ENCODE measurements around the gene CYTH2. TPM values are rescaled to one million over a fixed set of nuclear protein-coding genes. Genes with fewer than 3 reads are reported as not detected.
"Not testable (repeated sequence)": the region's sequence is repeated elsewhere in the genome, so short reads cannot be mapped to it uniquely, and the experiment has no call there.

The CYTH2 gene
- total and polyA plus RNA-seq, 2 experiments from 2014 or later = 138 to 179 TPM

- H3K27me3 ChIP-seq = no peaks in the 10 kb centered on the region
- H3K9me3 ChIP-seq (ENCODE audit: low read depth) = no peaks in the 10 kb centered on the region
- DNase-seq (ENCODE audit: low read depth in 1 of 2, low spot score in 1 of 2) = no peak
- H3K27ac ChIP-seq = no peak overlapping the region
- H3K4me1 ChIP-seq (ENCODE audit: low read depth) = no peaks in the 10 kb centered on the region
- no peak overlapping the region for H3K4me3 ChIP-seq
- no peaks in the 10 kb centered on the region for H3K36me3 ChIP-seq
- TF ChIP-seq CTCF (IDR thresholded peaks at IDR 0.05; ENCODE audit: low read depth, low read length) = no peak
Observed at GRCh38 chr19:48484247-48484893, 15.2 kb downstream of the CYTH2 start.

- H3K4me1 ChIP-seq (ENCODE audit: low read depth) = no peaks in the 10 kb centered on the region
- no peak for TF ChIP-seq CTCF (IDR thresholded peaks at IDR 0.05; ENCODE audit: low read depth, low read length)
- H3K4me3 ChIP-seq = no peak overlapping the region
- no peaks in the 10 kb centered on the region for H3K27me3 ChIP-seq
- H3K36me3 ChIP-seq = no peaks in the 10 kb centered on the region
- no peak for DNase-seq (ENCODE audit: low read depth in 1 of 2, low spot score in 1 of 2)
- H3K9me3 ChIP-seq (ENCODE audit: low read depth) = no peaks in the 10 kb centered on the region
- no peak overlapping the region for H3K27ac ChIP-seq
Observed at GRCh38 chr19:48484931-48485612, 15.9 kb downstream of the CYTH2 start.

- not testable (repeated sequence) for H3K27ac ChIP-seq; DNase-seq (ENCODE audit: low read depth in 1 of 2, low spot score in 1 of 2); H3K4me1 ChIP-seq (ENCODE audit: low read depth); H3K9me3 ChIP-seq (ENCODE audit: low read depth); H3K4me3 ChIP-seq; H3K36me3 ChIP-seq; H3K27me3 ChIP-seq
Observed at GRCh38 chr19:48486706-48487105, 17.5 kb downstream of the CYTH2 start.

GRCh38 chr19:48487544-48487943 lies 18.4 kb downstream of the CYTH2 start:
- Histone ChIP-seq H3K36me3 (no peaks in the 10 kb centered on the region), H3K4me1 (ENCODE audit: low read depth) (no peaks in the 10 kb centered on the region), H3K4me3 (no peak overlapping the region), H3K27ac (no peak overlapping the region), H3K27me3 (no peaks in the 10 kb centered on the region), H3K9me3 (ENCODE audit: low read depth) (no peaks in the 10 kb centered on the region)
- TF ChIP-seq CTCF (IDR thresholded peaks at IDR 0.05; ENCODE audit: low read depth, low read length) = no peak
- no peak for DNase-seq (ENCODE audit: low read depth in 1 of 2, low spot score in 1 of 2)

- Histone ChIP-seq H3K27me3 (no peaks in the 10 kb centered on the region), H3K9me3 (ENCODE audit: low read depth) (no peaks in the 10 kb centered on the region), H3K27ac (no peak overlapping the region), H3K4me1 (ENCODE audit: low read depth) (no peaks in the 10 kb centered on the region), H3K36me3 (no peaks in the 10 kb centered on the region), H3K4me3 (no peak overlapping the region)
- no peak for TF ChIP-seq CTCF (IDR thresholded peaks at IDR 0.05; ENCODE audit: low read depth, low read length)
- peak in 1 of 2 donors; percentile 48 for DNase-seq (ENCODE audit: low read depth in 1 of 2, low spot score in 1 of 2)
Observed at GRCh38 chr19:48487948-48488347, 18.8 kb downstream of the CYTH2 start.

- not testable (repeated sequence) for H3K9me3 ChIP-seq (ENCODE audit: low read depth); H3K27me3 ChIP-seq; H3K4me1 ChIP-seq (ENCODE audit: low read depth); H3K36me3 ChIP-seq; H3K27ac ChIP-seq; H3K4me3 ChIP-seq; DNase-seq (ENCODE audit: low read depth in 1 of 2, low spot score in 1 of 2)
Observed at GRCh38 chr19:48488478-48488877, 19.3 kb downstream of the CYTH2 start.

Measured in cardiac muscle cell (in vitro differentiated cells and primary cell).